HepG2 (cell line): ENCODE measurements around the gene RIPOR1. TPM values are rescaled to one million over a fixed set of nuclear protein-coding genes. Genes with fewer than 3 reads are reported as not detected.
A peak's percentile ranks its signal among the peaks of the same experiment; 100 is the strongest.

ENCODE experiments used
- ATM ChIP-seq: fragments of 450-650 bp; IDR thresholded peaks from 2 replicates; pipeline ENCODE4 v1.7.1; 2017; ENCODE audit warnings: mild to moderate bottlenecking, borderline replicate concordance
- NFYC ChIP-seq: IDR thresholded peaks from 2 replicates; pipeline ENCODE4 v1.6.1; 2016; ENCODE audit warnings: missing genetic modification reagents, missing compliant biosample characterization
- PCBP2 ChIP-seq: fragments of 200-400 bp; formaldehyde crosslinking; optimal IDR thresholded peaks from 2 replicates; pipeline ENCODE3; 2018; ENCODE audit warnings: low read length, low read depth; ENCODE audit not compliant: poor library complexity, severe bottlenecking
- PHF20 ChIP-seq: sonication (generic); formaldehyde crosslinking; IDR thresholded peaks from 2 replicates; pipeline ENCODE4 v1.5.0; 2020; ENCODE audit warnings: mild to moderate bottlenecking, missing genetic modification reagents
- POGZ ChIP-seq: sonication (generic); formaldehyde crosslinking; IDR thresholded peaks from 2 replicates; pipeline ENCODE4 v1.4.0; 2020; ENCODE audit warnings: mild to moderate bottlenecking, missing genetic modification reagents
- RFXAP ChIP-seq: sonication (generic); formaldehyde crosslinking; IDR thresholded peaks from 2 replicates; pipeline ENCODE4 v1.4.0; 2020; ENCODE audit warnings: missing genetic modification reagents, borderline replicate concordance
- TAF1 ChIP-seq: sonication (generic); formaldehyde crosslinking; IDR thresholded peaks from 2 replicates; pipeline ENCODE4 v1.4.0; 2020; ENCODE audit warnings: missing genetic modification reagents
- TEAD3 ChIP-seq: optimal IDR thresholded peaks from 2 replicates; pipeline ENCODE3; 2016; ENCODE audit warnings: borderline replicate concordance
- TGIF2 ChIP-seq: IDR thresholded peaks from 2 replicates; pipeline ENCODE4 v1.6.1; 2016; ENCODE audit warnings: control low read depth, missing compliant biosample characterization
- ZFP1 ChIP-seq: IDR thresholded peaks from 2 replicates; pipeline ENCODE4 v1.6.1; 2016
- ZMAT3 ChIP-seq: sonication (generic); formaldehyde crosslinking; conservative IDR thresholded peaks from 2 replicates; pipeline ENCODE4 v1.7.0; 2021; ENCODE audit warnings: missing genetic modification reagents
- ZNF224 ChIP-seq: sonication (generic); formaldehyde crosslinking; IDR thresholded peaks from 2 replicates; pipeline ENCODE4 v1.5.0; 2020; ENCODE audit warnings: mild to moderate bottlenecking, missing genetic modification reagents
- ZNF530 ChIP-seq: sonication (generic); formaldehyde crosslinking; IDR thresholded peaks from 2 replicates; pipeline ENCODE4 v1.5.0; 2020; ENCODE audit warnings: low read depth, mild to moderate bottlenecking, missing genetic modification reagents
- ZNF550 ChIP-seq: sonication (generic); formaldehyde crosslinking; IDR thresholded peaks from 2 replicates; pipeline ENCODE4 v1.4.0; 2020; ENCODE audit warnings: mild to moderate bottlenecking, missing genetic modification reagents, borderline replicate concordance
- ZNF598 ChIP-seq: sonication (generic); formaldehyde crosslinking; IDR thresholded peaks from 2 replicates; pipeline ENCODE4 v1.5.1; 2020; ENCODE audit warnings: mild to moderate bottlenecking, missing genetic modification reagents, borderline replicate concordance
- ZNF713 ChIP-seq: sonication (generic); formaldehyde crosslinking; IDR thresholded peaks from 2 replicates; pipeline ENCODE4 v1.4.0; 2020; ENCODE audit warnings: mild to moderate bottlenecking, missing genetic modification reagents
- polyA plus RNA-seq, 8 experiments: library from polyadenylated mRNA; depleted of rRNA in 3 of 8; stranded (reverse) in 7 of 8; unstranded in 1 of 8; fragments of >200 nt; fragmentation: Illumina TruSeq in 4 of 8; extraction: Trizol in 4 of 8; gene quantifications; 2 replicates each; pipeline versions ENCODE4 v1.2.1 to v1.2.3, GENCODE V29; 2011 to 2016; ENCODE audit warnings: low read depth in 4 of 8, missing spikeins in 1 of 8, mixed read lengths in 1 of 8; ENCODE audit not compliant: insufficient read depth in 1 of 8
- total RNA-seq, 5 experiments: library from RNA; depleted of rRNA; stranded (reverse); fragments of >200 nt; fragmentation: Illumina TruSeq; extraction: Trizol; gene quantifications; 2 replicates each; pipeline ENCODE4 v1.2.3, GENCODE V29; 2016; ENCODE audit warnings: low read depth in 1 of 5
- TF ChIP-seq, protein P1 (sequence below): sonication (generic); formaldehyde crosslinking; IDR thresholded peaks from 2 replicates; pipeline ENCODE4 v1.4.0; 2020; ENCODE audit warnings: mild to moderate bottlenecking, missing genetic modification reagents
- TF ChIP-seq, protein P2 (sequence below): sonication (generic); formaldehyde crosslinking; IDR thresholded peaks from 2 replicates; pipeline ENCODE4 v1.4.0; 2020; ENCODE audit warnings: missing genetic modification reagents, borderline replicate concordance
- TF ChIP-seq, protein P3 (sequence below): sonication (generic); formaldehyde crosslinking; IDR thresholded peaks from 2 replicates; pipeline ENCODE4 v1.4.0; 2020; ENCODE audit warnings: missing genetic modification reagents
- TF ChIP-seq, protein P4 (sequence below): IDR thresholded peaks from 2 replicates; pipeline ENCODE4 v1.6.1; 2012; ENCODE audit warnings: inconsistent platforms

Gene RIPOR1
- total and polyA plus RNA-seq, 2 of the 13 experiments (the other 11 are each of a cell fraction or from before 2014, with no cell fraction given): 4.6 to 8.1 TPM

DNA sequence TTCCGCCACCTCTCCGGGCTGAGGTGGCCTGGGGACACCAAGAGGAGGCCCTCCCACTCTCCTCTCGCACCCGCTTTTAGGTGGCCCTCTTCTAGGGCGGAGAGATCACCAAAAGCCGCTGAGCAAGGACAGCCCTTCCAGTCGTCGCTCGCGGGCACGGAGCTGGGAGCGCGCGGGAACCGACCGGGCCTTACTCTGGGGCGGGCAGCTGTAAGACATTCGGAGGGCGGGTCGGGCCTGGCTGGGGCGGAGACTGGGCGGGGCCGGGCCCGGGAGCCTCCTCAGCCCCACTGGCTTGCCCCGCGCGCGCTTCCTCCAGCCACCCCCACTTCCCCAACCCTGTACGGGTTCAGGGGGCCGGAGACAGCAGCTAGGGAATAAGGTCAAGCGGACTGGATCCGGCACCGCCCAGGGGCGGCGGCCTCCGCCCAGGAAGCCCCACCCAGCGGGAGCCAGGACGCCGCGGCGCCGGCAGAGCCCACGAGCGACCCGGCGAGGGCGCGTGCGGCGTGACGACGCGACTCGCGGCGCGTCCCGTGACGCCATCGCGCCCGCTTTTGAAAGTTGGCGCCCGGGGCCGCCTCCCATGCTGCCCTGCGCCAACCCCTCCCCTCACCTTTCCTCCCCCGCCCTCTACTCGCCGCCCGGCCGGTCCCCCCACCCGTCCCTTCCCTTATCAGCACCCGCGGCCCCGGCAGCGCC lies 33.3 kb downstream of the RIPOR1 start (continued):
- TF ChIP-seq, protein P1, sequence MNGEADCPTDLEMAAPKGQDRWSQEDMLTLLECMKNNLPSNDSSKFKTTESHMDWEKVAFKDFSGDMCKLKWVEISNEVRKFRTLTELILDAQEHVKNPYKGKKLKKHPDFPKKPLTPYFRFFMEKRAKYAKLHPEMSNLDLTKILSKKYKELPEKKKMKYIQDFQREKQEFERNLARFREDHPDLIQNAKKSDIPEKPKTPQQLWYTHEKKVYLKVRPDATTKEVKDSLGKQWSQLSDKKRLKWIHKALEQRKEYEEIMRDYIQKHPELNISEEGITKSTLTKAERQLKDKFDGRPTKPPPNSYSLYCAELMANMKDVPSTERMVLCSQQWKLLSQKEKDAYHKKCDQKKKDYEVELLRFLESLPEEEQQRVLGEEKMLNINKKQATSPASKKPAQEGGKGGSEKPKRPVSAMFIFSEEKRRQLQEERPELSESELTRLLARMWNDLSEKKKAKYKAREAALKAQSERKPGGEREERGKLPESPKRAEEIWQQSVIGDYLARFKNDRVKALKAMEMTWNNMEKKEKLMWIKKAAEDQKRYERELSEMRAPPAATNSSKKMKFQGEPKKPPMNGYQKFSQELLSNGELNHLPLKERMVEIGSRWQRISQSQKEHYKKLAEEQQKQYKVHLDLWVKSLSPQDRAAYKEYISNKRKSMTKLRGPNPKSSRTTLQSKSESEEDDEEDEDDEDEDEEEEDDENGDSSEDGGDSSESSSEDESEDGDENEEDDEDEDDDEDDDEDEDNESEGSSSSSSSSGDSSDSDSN (CRISPR knock-in tag): peak; percentile 41
- TF ChIP-seq ZNF530 (CRISPR knock-in tag) (no peak), ZNF598 (CRISPR knock-in tag) (peak; percentile 38; the same call in 1 of the 2 replicates), RFXAP (peak; percentile 87; the same call in 1 of the 2 replicates), POGZ (CRISPR knock-in tag) (no peak; the same call in none of the 2 replicates), TEAD3 (CRISPR knock-in tag) (no peak), ZMAT3 (peak; percentile 55; the same call in 1 of the 2 replicates), PHF20 (CRISPR knock-in tag) (peak; percentile 55; the same call in 1 of the 2 replicates), TGIF2 (CRISPR knock-in tag) (no peak), ATM (no peak), ZNF550 (no peak), ZNF224 (CRISPR knock-in tag) (no peak), ZNF713 (CRISPR knock-in tag) (peak; percentile 87; the same call in 1 of the 2 replicates), ZFP1 (CRISPR knock-in tag) (peak; percentile 27), NFYC (CRISPR knock-in tag) (peak; percentile 26; the same call in 1 of the 2 replicates), TAF1 (peak; percentile 74), PCBP2 (no peak)
- TF ChIP-seq, protein P2, sequence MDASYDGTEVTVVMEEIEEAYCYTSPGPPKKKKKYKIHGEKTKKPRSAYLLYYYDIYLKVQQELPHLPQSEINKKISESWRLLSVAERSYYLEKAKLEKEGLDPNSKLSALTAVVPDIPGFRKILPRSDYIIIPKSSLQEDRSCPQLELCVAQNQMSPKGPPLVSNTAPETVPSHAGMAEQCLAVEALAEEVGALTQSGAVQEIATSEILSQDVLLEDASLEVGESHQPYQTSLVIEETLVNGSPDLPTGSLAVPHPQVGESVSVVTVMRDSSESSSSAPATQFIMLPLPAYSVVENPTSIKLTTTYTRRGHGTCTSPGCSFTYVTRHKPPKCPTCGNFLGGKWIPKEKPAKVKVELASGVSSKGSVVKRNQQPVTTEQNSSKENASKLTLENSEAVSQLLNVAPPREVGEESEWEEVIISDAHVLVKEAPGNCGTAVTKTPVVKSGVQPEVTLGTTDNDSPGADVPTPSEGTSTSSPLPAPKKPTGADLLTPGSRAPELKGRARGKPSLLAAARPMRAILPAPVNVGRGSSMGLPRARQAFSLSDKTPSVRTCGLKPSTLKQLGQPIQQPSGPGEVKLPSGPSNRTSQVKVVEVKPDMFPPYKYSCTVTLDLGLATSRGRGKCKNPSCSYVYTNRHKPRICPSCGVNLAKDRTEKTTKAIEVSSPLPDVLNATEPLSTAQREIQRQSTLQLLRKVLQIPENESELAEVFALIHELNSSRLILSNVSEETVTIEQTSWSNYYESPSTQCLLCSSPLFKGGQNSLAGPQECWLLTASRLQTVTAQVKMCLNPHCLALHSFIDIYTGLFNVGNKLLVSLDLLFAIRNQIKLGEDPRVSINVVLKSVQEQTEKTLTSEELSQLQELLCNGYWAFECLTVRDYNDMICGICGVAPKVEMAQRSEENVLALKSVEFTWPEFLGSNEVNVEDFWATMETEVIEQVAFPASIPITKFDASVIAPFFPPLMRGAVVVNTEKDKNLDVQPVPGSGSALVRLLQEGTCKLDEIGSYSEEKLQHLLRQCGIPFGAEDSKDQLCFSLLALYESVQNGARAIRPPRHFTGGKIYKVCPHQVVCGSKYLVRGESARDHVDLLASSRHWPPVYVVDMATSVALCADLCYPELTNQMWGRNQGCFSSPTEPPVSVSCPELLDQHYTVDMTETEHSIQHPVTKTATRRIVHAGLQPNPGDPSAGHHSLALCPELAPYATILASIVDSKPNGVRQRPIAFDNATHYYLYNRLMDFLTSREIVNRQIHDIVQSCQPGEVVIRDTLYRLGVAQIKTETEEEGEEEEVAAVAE (CRISPR knock-in tag): 0 out of 2 replicates have a peak, but pooled peaks have one; percentile 25
- TF ChIP-seq, protein P3, sequence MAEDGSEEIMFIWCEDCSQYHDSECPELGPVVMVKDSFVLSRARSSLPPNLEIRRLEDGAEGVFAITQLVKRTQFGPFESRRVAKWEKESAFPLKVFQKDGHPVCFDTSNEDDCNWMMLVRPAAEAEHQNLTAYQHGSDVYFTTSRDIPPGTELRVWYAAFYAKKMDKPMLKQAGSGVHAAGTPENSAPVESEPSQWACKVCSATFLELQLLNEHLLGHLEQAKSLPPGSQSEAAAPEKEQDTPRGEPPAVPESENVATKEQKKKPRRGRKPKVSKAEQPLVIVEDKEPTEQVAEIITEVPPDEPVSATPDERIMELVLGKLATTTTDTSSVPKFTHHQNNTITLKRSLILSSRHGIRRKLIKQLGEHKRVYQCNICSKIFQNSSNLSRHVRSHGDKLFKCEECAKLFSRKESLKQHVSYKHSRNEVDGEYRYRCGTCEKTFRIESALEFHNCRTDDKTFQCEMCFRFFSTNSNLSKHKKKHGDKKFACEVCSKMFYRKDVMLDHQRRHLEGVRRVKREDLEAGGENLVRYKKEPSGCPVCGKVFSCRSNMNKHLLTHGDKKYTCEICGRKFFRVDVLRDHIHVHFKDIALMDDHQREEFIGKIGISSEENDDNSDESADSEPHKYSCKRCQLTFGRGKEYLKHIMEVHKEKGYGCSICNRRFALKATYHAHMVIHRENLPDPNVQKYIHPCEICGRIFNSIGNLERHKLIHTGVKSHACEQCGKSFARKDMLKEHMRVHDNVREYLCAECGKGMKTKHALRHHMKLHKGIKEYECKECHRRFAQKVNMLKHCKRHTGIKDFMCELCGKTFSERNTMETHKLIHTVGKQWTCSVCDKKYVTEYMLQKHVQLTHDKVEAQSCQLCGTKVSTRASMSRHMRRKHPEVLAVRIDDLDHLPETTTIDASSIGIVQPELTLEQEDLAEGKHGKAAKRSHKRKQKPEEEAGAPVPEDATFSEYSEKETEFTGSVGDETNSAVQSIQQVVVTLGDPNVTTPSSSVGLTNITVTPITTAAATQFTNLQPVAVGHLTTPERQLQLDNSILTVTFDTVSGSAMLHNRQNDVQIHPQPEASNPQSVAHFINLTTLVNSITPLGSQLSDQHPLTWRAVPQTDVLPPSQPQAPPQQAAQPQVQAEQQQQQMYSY: no peak
- TF ChIP-seq, protein P4, sequence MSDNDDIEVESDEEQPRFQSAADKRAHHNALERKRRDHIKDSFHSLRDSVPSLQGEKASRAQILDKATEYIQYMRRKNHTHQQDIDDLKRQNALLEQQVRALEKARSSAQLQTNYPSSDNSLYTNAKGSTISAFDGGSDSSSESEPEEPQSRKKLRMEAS: peak; percentile 92
